IMR-90 (cell line): ENCODE data around the gene RAF1. TPM values are rescaled to one million over a fixed set of nuclear protein-coding genes. Genes with fewer than 3 reads are reported as not detected.

Source experiments
- ATAC-seq: fragments of 200-7000 bp; cut with Tn5 transposase; 2 replicates; pipeline ENCODE4 v1.9.1; 2020; ENCODE audit warnings: low read depth, mild to moderate bottlenecking, moderate library complexity
- BruUV-seq: library from RNA; stranded (reverse); fragments of 400-500 nt; replicated peaks from 2 replicates; lab custom pipeline; 2021; lab: Mats Ljungman, UMichigan
- CTCF ChIA-PET: fragments of 300-600 bp; formaldehyde crosslinking; extraction: SDS; loops from one replicate; lab custom pipeline; 2021; ENCODE audit warnings: antibody characterized with exemption; lab: Yijun Ruan, JAX
- POLR2A ChIA-PET: fragments of 300-600 bp; sonication (Branson Sonifier 250); formaldehyde crosslinking; loops from one replicate; lab custom pipeline; 2022; ENCODE audit warnings: antibody characterized with exemption; ENCODE audit not compliant: unreplicated experiment; lab: Charles Lee
- DNase-seq: peaks from one replicate; pipeline ENCODE4 v3.0.0; 2013
- H2AFZ ChIP-seq: replicated peaks from 2 replicates; pipeline ENCODE3; 2013; ENCODE audit warnings: low read length, mild to moderate bottlenecking; ENCODE audit not compliant: poor library complexity
- H2AK5ac ChIP-seq: 2 replicates; pipeline ENCODE4 v1.6.1; 2013; ENCODE audit warnings: low read depth, low read length, inconsistent platforms
- H2AK9ac ChIP-seq: replicated peaks from 2 replicates; pipeline ENCODE3; 2013; ENCODE audit warnings: mild to moderate bottlenecking, low read depth, low read length, moderate library complexity; ENCODE audit not compliant: poor library complexity
- H2BK120ac ChIP-seq: 2 replicates; pipeline ENCODE4 v1.6.1; 2013; ENCODE audit warnings: low read depth, low read length, inconsistent platforms
- H2BK15ac ChIP-seq: 3 replicates; pipeline ENCODE4 v1.6.1; 2013; ENCODE audit warnings: low read depth, low read length, inconsistent platforms
- H2BK20ac ChIP-seq: 2 replicates; pipeline ENCODE4 v1.6.1; 2013; ENCODE audit warnings: low read depth, mild to moderate bottlenecking, inconsistent platforms, low read length, moderate library complexity
- H2BK5ac ChIP-seq: 2 replicates; pipeline ENCODE4 v1.6.1; 2013; ENCODE audit warnings: mild to moderate bottlenecking, low read depth, low read length, inconsistent platforms; ENCODE audit not compliant: poor library complexity, severe bottlenecking
- H3K14ac ChIP-seq: replicated peaks from 2 replicates; pipeline ENCODE4 v1.6.1; 2013; ENCODE audit warnings: low read depth, low read length, inconsistent platforms
- H3K18ac ChIP-seq: 2 replicates; pipeline ENCODE4 v1.6.1; 2013; ENCODE audit warnings: low read depth, low read length, control low read depth
- H3K23ac ChIP-seq: 2 replicates; pipeline ENCODE4 v1.6.1; 2013; ENCODE audit warnings: low read depth, low read length, inconsistent platforms
- H3K27ac ChIP-seq: 2 replicates; pipeline ENCODE4 v1.5.1; 2013; ENCODE audit warnings: mild to moderate bottlenecking, control low read depth, low read length; ENCODE audit not compliant: insufficient read depth
- H3K27me3 ChIP-seq: 2 replicates; pipeline ENCODE4 v1.6.1; 2013; ENCODE audit warnings: low read length; ENCODE audit not compliant: control insufficient read depth, insufficient read depth
- H3K36me3 ChIP-seq: 2 replicates; pipeline ENCODE4 v1.6.1; 2013; ENCODE audit warnings: low read length, mixed read lengths; ENCODE audit not compliant: control insufficient read depth, insufficient read depth
- H3K4ac ChIP-seq: 2 replicates; pipeline ENCODE4 v1.6.1; 2013; ENCODE audit warnings: low read depth, low read length, inconsistent platforms
- H3K4me1 ChIP-seq: 2 replicates; pipeline ENCODE4 v1.6.1; 2013; ENCODE audit warnings: low read length, mixed read lengths; ENCODE audit not compliant: control insufficient read depth, insufficient read depth
- H3K4me2 ChIP-seq: 2 replicates; pipeline ENCODE4 v1.6.1; 2013; ENCODE audit warnings: low read depth, mild to moderate bottlenecking, control low read depth, low read length, moderate library complexity
- H3K4me3 ChIP-seq: 2 replicates; pipeline ENCODE4 v1.5.1; 2013; ENCODE audit warnings: low read depth, mild to moderate bottlenecking, control low read depth, low read length, moderate library complexity; ENCODE audit not compliant: insufficient read depth
- H3K56ac ChIP-seq: 2 replicates; pipeline ENCODE4 v1.6.1; 2013; ENCODE audit warnings: low read length, inconsistent platforms; ENCODE audit not compliant: insufficient read depth; ENCODE audit errors: extremely low read depth
- H3K79me1 ChIP-seq, 2 experiments: 2 replicates each; pipeline ENCODE4 v1.6.1; 2013; ENCODE audit warnings: low read length in 2 of 2, inconsistent platforms in 1 of 2, low read depth in 1 of 2
- H3K9ac ChIP-seq: 2 replicates; pipeline ENCODE4 v1.6.1; 2013; ENCODE audit warnings: low read depth, low read length, control low read depth
- H3K9me1 ChIP-seq: 2 replicates; pipeline ENCODE4 v1.6.1; 2013; ENCODE audit warnings: low read length, inconsistent platforms; ENCODE audit not compliant: insufficient read depth
- H3K9me3 ChIP-seq: 2 replicates; pipeline ENCODE4 v1.6.1; 2013; ENCODE audit warnings: low read length; ENCODE audit not compliant: control insufficient read depth, insufficient read depth
- H4K20me1 ChIP-seq: 2 replicates; pipeline ENCODE4 v1.6.1; 2013; ENCODE audit warnings: low read length, inconsistent platforms; ENCODE audit not compliant: insufficient read depth
- H4K5ac ChIP-seq: 2 replicates; pipeline ENCODE4 v1.6.1; 2013; ENCODE audit warnings: mild to moderate bottlenecking, low read depth, low read length, control low read depth
- H4K8ac ChIP-seq, 2 experiments: 2 replicates each; pipeline ENCODE4 v1.6.1; 2013; ENCODE audit warnings: low read depth in 2 of 2, low read length in 2 of 2, control low read depth in 1 of 2, inconsistent platforms in 1 of 2
- H4K91ac ChIP-seq: 2 replicates; pipeline ENCODE4 v1.6.1; 2013; ENCODE audit warnings: low read depth, low read length, inconsistent platforms; ENCODE audit not compliant: insufficient read depth
- CEBPB ChIP-seq: IDR thresholded peaks from 2 replicates; pipeline ENCODE4 v1.6.1; 2012; ENCODE audit warnings: low read depth, low read length, improper control_type of control experiment
- FOS ChIP-seq: fragments of 150-350 bp; IDR thresholded peaks from 2 replicates; pipeline ENCODE4 v1.6.1; 2016; ENCODE audit warnings: low read depth, low read length
- MAFK ChIP-seq: IDR thresholded peaks from 2 replicates; pipeline ENCODE4 v1.6.1; 2012; ENCODE audit warnings: low read depth, low read length, improper control_type of control experiment
- MAZ ChIP-seq: IDR thresholded peaks from 2 replicates; pipeline ENCODE4 v1.6.1; 2012; ENCODE audit warnings: low read depth, mild to moderate bottlenecking, low read length, improper control_type of control experiment, moderate library complexity, borderline replicate concordance
- RFX5 ChIP-seq: IDR thresholded peaks from 2 replicates; pipeline ENCODE4 v1.8.0; 2012; ENCODE audit warnings: low read depth, mild to moderate bottlenecking, low read length, moderate library complexity
- WGBS, 2 experiments: methylation state at CpG; one replicate each; pipeline versions ENCODE4 v1.1.5 to v1.1.7; 2013; ENCODE audit warnings: missing lambda C conversion rate in 2 of 2; ENCODE audit not compliant: insufficient read length in 1 of 2; ENCODE audit errors: extremely low coverage in 2 of 2; 5-methylcytosine and 5-hydroxymethylcytosine counted together
- dilution Hi-C: fragments of 300-500 bp; cut with HindIII; formaldehyde crosslinking; loops from one replicate; pipeline ENCODE4 v1.14.3; 2018; ENCODE audit warnings: low sequenced_read_pairs; ENCODE audit not compliant: unreplicated experiment
- in situ Hi-C: fragments of 300-500 bp; cut with MboI; formaldehyde crosslinking; loops from 3 replicates; pipeline ENCODE4 v1.14.3; 2019; ENCODE audit warnings: low sequenced_read_pairs, inconsistent platforms, mixed read lengths
- intact Hi-C: fragments of 100-400 bp; cut with micrococcal nuclease; formaldehyde crosslinking; loops from 2 replicates; pipeline ENCODE4 v1.10.0; 2022
- polyA plus RNA-seq, 3 experiments: library from polyadenylated mRNA; depleted of rRNA; stranded (reverse); fragments of >200 nt; gene quantifications; 2 replicates each; pipeline ENCODE4 v1.2.3, GENCODE V29; 2012; ENCODE audit warnings: low replicate concordance in 1 of 3
- total RNA-seq: library from RNA; depleted of rRNA; stranded (reverse); fragments of >200 nt; gene quantifications from 2 replicates; pipeline ENCODE4 v1.2.3, GENCODE V29; 2012
- TF ChIP-seq, protein P1 (sequence below): fragments of 150-350 bp; IDR thresholded peaks from 2 replicates; pipeline ENCODE4 v1.6.1; 2017; ENCODE audit warnings: mild to moderate bottlenecking, antibody characterized with exemption, low read length, low read depth

The RAF1 gene
- total and polyA plus RNA-seq, 2 of the 4 experiments (the other 2 are of a cell fraction): 115 to 151 TPM

GRCh38 chr3:12613250-12613649 is 50.7 kb downstream of the RAF1 start:
- Histone ChIP-seq H2AFZ (no peak overlapping the region), H3K9me3 (no peaks in the 10 kb centered on the region), H3K4me2 (no peak overlapping the region), H2AK5ac (no peak overlapping the region), H4K5ac (no peak overlapping the region), H3K36me3 (peaks cover 29% of the 10 kb centered on the region), H3K18ac (no peak overlapping the region), H4K8ac (no peak overlapping the region), H2AK9ac (no peak overlapping the region), H2BK120ac (no peak overlapping the region), H3K14ac (no peak overlapping the region), H3K4me1 (peaks cover 10% of the 10 kb centered on the region), H3K9ac (no peak overlapping the region), H3K27me3 (no peaks in the 10 kb centered on the region), H4K91ac (no peak overlapping the region), H3K23ac (no peak overlapping the region), H3K9me1 (peaks cover 10% of the 10 kb centered on the region), H3K4ac (no peak overlapping the region), H2BK20ac (no peak overlapping the region), H3K4me3 (no peak overlapping the region), H3K27ac (no peak overlapping the region), H2BK15ac (no peak overlapping the region), H3K56ac (no peak overlapping the region), H4K20me1 (peaks cover 21% of the 10 kb centered on the region), H3K79me1 (peaks cover 40 to 70% of the 10 kb centered on the region in 2 experiments), H2BK5ac (no peak overlapping the region)
- dilution Hi-C loops (no loop called here), intact Hi-C loops (no loop called here), in situ Hi-C loops (no loop called here)
- WGBS, 2 experiments: no CpG with 5 or more reads among the region's 4 CpGs
- POLR2A ChIA-PET: no interaction called here
- no TSS peak for BruUV-seq
- ATAC-seq (no peak), DNase-seq (no peak)
- TF ChIP-seq MAZ: no peak
- TF ChIP-seq FOS: no peak
- TF ChIP-seq RFX5: no peak
- TF ChIP-seq, protein P1, sequence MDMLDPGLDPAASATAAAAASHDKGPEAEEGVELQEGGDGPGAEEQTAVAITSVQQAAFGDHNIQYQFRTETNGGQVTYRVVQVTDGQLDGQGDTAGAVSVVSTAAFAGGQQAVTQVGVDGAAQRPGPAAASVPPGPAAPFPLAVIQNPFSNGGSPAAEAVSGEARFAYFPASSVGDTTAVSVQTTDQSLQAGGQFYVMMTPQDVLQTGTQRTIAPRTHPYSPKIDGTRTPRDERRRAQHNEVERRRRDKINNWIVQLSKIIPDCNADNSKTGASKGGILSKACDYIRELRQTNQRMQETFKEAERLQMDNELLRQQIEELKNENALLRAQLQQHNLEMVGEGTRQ: no peak
- no peak for TF ChIP-seq CEBPB
- no peak for TF ChIP-seq MAFK
- CTCF ChIA-PET: no interaction called here
